HG02610 (cell line): ENCODE results near the gene PIGC.
A peak's percentile ranks its signal among the peaks of the same experiment; 100 is the strongest.

Source experiments
- ATAC-seq: cut with Tn5 transposase; IDR thresholded peaks from one replicate; pipeline ENCODE4 v1.9.1; 2021; ENCODE audit warnings: mild to moderate bottlenecking, moderate library complexity; ENCODE audit not compliant: unreplicated experiment

Gene PIGC

GRCh38 chr1:172400722-172401105, 43.2 kb downstream of the PIGC start:
- no peak for ATAC-seq

DNA sequence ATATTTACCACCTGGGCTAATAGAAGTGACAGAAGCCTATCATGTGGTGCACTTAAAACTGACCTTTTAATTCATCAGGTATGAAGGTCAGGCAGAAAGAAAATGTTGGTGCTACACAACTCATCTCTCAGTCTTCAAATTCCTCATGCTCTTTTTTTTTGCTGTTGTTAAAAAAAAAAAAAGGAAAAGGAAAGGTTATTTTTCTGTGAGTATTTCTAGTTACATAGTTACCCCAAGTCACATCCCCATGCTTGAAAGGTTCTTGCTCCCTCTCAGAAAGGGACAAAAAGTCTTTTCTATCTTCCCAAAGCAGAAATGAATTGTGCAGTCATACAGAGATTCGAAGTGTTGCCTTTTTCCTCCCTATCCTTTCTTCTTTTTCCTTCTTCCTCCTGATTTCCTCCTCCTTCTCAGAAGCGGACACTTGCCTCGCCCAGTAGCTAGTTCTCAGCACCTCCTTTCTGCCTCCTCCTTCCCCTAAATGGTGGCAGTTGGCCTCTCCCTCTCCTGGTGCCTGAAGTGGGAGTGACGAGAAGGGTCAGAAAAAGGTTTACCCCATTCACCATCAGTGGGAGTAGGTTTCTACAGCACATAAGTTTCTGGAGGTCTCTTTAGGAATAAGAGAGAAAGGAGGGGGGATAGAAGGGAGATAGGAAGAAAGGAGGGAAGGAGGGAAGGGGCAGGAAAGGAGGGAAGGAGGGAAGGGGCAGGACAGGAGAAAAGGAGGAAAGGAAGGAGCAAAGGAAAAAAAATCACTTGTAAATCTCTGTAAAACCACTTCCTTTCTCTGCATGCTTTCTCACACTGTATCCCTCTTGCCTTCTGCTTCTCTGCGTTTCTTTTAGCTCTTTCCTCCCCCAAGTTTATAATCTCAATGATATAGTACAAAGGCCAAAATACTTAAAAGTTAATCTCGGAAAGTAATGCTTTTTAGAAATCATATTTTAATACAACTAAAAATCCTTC, 43.8 kb downstream of the PIGC start:
- ATAC-seq = no peak

DNA sequence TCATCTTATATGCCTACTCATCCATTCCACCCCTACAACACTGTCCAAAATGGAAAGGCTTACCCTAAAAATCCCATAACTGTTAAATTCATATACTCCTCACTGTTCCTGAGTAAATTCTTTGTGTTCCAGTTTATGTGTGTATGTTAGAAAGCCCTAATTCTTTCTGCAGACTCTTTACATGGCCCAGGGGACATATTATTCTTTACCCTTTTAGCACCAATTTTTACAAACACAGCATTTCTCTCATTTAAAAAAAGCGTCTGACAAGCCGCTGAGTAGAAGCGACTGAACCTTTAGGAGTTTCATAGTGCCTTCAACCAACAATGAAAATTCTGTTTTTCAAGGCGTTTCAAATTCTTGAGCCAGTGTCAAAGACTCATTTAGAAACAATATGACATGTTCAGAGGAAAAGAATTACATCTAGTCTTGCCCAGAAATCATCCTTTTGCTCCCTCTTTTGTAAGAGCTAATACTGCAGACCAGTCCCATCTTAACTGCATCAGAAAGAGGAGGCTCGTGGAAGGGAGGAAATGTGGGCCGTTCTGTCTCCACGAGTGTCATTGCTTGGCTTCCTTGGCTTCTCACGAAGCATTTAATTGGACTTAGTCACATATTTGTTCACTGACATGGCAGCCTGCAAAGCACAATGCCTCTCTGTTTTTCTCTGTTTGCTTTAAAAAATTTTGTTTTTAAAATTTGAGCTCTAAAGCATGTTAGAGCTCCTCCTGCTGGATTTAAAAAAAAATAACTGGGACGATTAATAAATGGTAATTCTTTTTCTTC, 44.7 kb downstream of the PIGC start:
- ATAC-seq = no peak

DNA sequence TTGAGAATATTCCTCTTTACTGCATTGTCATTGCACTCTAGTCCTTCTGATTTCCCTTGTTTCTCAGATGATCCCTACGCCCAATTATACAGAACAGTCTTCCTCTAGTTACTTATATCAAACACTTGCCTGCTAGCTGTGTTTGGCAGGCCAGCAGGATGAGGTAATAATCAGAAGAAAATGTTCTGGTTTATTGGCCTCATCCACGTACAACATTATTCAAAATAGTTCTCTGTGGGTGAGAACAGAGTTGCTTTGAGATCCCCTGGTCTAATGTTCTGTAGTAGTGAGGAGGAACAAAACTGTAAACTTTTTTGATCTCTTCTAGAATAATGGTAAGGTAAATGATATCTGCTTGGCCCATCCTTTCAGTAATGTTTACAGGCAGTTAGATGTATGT, 45.7 kb downstream of the PIGC start:
- peak; percentile 28 for ATAC-seq

GRCh38 chr1:172397633-172398032, 46.2 kb downstream of the PIGC start:
- no peak for ATAC-seq

DNA sequence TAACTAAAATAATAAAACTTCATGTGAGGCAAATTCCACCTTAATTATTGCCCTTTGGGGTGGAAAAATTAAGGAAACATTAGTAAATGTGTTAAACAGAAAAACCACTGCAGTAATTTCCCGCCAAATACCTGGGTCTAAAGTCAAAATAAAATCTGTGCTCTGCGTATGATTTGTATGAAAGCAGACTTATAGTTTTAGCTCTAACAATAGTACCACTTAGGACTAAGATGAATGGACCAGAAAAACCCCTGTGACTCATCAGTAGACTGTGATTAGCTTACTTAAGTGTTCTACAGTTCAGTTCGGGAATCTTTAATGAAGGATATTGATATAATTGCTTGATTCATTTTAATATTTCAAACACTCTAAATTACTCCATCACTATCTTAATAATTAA, 46.6 kb downstream of the PIGC start:
- ATAC-seq = peak; percentile 45

DNA sequence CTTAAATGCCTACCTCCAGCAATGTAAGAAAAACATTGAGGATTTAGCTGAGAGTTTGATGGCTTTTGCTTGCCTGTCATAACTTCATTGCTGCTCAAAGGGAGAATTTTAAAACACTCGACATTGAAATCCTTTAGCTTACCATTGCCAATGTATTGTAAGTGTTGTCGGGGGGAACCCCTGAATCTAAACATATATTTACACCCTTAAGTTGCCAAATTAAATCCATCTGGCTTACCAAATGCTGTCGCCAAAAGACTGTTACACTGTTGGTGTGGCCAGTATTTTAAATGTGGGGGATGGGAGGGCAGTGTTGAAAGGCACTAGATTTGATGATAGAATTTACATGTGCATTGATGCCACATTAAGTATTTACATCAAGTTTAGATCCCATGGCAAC, 48.3 kb downstream of the PIGC start:
- ATAC-seq = no peak

GRCh38 chr1:172394811-172395210, 49.1 kb downstream of the PIGC start:
- ATAC-seq = no peak

- ATAC-seq = peak; percentile 48
Measured at GRCh38 chr1:172394141-172394751, 49.6 kb downstream of the PIGC start.

- ATAC-seq = no peak
Measured at GRCh38 chr1:172393354-172393753, 50.5 kb downstream of the PIGC start.

GRCh38 chr1:172391976-172392375, 51.9 kb downstream of the PIGC start:
- no peak for ATAC-seq
